Middle frontal gyrus (tissue), 1 donor: ENCODE results near the gene OLIG2.

Experiments used
- DNase-seq: peaks from one replicate; pipeline ENCODE4 v3.0.0-alpha.2; 2015; ENCODE audit warnings: low spot score; ENCODE audit errors: extremely low spot score

Gene OLIG2

DNA sequence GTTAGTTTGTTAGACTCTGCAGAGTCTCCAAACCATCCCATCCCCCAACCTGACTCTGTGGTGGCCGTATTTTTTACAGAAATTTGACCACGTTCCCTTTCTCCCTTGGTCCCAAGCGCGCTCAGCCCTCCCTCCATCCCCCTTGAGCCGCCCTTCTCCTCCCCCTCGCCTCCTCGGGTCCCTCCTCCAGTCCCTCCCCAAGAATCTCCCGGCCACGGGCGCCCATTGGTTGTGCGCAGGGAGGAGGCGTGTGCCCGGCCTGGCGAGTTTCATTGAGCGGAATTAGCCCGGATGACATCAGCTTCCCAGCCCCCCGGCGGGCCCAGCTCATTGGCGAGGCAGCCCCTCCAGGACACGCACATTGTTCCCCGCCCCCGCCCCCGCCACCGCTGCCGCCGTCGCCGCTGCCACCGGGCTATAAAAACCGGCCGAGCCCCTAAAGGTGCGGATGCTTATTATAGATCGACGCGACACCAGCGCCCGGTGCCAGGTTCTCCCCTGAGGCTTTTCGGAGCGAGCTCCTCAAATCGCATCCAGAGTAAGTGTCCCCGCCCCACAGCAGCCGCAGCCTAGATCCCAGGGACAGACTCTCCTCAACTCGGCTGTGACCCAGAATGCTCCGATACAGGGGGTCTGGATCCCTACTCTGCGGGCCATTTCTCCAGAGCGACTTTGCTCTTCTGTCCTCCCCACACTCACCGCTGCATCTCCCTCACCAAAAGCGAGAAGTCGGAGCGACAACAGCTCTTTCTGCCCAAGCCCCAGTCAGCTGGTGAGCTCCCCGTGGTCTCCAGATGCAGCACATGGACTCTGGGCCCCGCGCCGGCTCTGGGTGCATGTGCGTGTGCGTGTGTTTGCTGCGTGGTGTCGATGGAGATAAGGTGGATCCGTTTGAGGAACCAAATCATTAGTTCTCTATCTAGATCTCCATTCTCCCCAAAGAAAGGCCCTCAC lies at the start of gene OLIG2:
Gene OLIG2 (plus strand): TSS at position 447 of the 954 bp plus-strand sequence. CDS start 928 bp downstream, outside the sequence.
- DNase-seq = peak; percentile 83

DNA sequence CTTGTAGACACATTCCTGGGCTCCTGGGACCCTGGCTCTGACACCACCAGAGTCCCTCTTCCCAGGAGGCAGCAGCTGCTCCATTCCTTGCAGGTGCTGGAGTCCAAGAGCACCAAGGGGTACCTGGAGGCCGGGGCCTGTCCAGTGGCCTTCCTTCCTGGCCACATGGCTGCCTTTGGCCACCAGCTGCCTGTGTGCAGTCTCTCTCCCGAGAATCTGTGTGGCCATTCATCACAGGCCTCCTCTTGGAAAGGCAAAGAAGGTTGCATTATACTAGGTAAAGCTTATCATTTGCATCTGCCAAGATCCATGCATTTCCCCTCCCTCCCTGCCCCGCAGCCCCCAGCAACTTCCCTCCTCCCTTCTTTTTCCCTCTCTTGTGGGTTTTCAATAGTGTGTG lies 48.9 kb upstream of the OLIG2 start:
- DNase-seq = no peak

DNA sequence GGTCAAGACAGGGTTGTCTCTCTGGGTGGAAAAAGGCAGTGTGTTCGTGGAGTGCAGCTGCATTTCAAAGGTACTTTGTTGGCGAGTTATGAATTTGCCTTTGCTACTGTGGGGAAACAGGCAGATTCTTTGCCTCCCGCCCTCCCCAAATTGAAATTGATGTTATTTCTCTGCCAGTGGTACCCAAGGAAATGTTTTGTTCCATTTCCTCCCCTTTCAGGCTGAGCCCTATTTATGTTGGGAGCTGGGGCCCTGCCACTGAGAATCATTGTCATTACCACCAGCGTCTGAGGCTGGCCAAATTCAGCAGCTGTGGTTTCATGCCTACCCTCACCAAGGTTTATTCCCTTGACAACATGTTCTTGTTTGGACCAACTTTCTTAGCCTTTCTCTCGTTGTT lies 48.5 kb upstream of the OLIG2 start:
- DNase-seq = peak; percentile 22

DNA sequence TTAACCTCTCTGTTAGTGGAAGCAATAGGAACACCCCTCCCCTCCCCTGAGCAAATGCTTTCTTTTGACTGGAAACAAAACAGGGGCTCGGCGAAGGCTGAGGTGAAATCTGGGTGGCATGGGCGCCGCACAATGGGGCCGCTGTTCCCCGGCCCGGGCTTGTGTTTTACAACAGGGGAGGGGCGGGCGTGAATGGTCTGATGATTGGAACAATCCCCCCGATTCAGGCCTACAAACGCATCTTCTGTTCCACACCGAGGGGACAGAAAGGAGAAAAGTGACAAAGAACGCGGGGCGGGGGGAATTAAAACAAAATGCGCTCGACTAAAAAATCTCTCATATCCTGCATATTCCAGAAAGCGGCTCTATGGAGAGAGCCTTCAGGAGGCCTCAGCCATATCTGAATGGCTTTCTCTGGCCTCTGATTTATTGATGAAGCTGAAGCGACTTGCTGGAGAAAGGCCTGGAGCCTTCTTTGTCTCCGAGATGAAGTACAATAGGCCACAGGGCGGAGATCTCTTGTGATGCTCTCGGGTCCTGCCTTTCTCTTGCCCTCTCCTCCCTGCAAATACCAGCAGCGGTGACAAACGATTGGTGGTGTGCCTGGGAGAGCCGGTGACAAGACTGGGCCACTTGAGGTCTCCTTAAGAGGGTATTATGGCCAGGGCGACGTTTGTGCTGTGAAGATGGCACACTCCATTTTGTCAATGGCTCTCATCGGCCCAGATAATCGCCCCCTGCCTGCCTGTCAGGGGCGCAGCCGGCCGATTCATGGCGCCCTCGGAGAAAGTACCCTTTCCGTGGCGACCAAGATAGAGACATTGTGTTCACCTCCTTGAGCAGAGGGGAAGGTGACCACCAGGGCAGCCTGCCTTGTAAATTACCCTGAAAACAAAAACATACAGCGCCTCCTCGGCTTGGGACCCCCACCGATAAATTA lies 47.1 kb upstream of the OLIG2 start:
- peak; percentile 50 for DNase-seq

DNA sequence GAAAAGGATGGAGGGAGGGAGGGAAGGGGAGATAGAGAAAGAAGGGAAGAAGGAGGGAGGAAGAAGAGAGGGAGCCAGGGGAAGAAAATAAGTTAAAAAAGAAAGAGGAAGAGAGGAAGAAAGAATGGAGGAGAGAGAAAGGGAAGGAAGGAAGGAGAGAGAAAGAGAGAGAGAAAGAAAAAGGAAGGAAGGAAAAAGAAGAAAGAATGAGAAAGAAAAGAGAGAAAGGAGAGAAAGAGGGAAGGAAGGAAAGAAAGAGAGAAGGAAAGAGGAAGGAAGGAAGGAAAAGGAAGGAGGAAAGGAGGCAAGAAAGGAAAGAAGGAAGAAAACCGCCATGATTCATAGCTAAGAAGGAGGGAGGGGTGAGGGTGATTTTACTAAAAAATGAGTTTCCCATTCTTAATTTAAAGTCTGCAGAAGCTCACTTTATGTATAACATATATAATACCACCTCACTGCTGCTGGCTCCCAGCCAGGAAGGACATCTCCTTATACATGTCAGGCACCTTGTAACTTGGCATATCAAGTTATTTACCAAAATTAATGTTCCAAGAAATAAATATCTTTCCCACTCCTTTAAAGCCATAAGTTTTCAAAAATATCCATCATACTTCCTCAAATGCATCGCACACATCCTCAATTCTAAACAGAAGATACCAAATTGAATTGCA lies 46.0 kb upstream of the OLIG2 start:
- DNase-seq = no peak

DNA sequence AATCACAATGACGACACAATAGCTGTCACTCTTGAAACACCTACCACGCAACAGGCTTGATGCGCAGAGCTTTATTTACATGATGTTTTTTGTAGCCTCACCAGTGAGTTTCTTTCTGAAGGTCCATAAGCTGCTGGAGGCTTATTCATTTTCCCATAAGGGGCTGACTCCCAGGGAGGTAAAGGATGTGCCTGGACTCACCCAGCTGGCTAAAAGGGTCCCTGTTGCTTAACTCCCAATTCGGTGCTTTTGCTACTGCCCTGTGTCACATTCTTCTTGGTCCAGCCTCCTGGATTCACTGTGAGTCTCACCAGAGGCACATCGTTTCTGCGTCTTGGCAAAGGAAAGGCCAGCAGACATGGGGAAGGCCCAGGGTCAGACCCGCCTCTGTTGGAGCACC lies 44.6 kb upstream of the OLIG2 start:
- no peak for DNase-seq

DNA sequence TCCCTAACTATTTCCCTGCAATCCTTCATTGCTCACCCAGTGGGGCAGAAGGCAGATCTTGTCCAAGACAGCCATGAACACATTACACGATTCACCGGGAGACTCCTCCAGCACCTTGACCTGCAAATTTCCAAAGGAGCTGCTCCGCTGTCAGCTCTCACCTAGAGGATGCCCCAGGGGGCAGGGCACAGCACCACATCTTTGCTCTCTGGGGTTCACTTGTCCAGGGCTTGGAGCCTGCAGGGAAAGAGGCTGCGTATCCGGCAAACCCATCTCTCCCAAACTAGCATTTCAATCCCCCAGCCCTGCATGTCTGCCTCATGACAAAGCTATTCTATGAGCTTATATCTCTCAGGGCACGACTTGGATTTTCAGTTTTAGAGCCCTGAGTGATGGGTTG lies 35.1 kb upstream of the OLIG2 start:
- no peak for DNase-seq

DNA sequence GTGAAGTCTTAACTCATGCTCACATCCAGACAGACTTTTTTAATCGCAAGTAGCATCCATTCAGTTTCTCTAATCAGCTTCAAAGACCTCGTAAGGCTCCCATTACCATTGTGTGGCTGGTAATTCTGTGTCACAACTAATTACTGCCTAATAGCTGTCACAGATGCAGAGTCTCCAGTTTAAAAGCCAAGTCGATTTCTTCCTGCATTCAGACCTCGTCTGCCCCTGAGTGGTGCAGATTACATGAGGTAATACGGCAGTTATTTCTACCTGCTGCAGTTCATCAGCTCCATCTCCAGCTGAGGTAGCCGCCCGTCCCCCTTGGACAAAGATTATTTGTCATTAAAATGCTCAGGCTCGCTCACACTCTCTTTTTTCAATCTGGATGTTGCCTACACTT lies 34.4 kb upstream of the OLIG2 start:
- DNase-seq = no peak

DNA sequence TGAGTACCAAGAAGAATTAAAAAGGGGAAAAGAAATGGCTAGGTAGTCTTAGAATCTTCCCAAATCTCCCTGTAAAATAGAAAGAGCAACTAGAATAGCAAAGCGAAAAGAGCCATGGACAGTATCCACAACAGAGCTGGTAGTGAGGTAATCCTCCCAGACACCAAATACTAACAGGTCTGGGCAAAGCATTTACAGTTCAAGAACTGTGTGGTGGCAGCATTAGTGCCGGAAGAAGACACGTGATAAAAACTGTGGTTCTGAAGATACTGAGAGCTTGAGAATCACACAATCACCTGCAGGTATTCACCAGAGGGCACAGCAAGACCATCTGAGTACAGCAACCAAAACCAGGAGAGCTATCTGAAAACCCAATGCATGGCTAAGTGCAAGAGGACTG lies 31.8 kb upstream of the OLIG2 start:
- no peak for DNase-seq

DNA sequence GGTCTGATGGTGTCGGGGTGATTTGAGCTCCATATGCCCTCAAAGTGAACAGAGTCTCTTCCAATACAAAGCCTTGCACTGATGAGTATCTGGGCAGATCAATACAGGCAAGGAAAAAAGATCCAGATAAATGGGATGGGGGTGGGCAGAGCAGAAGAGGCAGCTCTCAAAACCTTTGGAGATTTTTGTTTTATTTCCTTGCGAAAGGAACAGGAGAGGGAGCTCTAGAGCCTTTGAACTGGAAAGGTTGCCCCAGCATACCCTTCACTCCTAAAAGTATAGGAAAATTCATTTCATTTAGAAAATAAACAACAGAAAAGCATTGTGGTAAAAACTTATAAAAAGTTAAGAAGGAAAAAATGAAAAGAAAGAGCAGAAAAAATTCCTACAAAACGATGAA lies 31.4 kb upstream of the OLIG2 start:
- no peak for DNase-seq

DNA sequence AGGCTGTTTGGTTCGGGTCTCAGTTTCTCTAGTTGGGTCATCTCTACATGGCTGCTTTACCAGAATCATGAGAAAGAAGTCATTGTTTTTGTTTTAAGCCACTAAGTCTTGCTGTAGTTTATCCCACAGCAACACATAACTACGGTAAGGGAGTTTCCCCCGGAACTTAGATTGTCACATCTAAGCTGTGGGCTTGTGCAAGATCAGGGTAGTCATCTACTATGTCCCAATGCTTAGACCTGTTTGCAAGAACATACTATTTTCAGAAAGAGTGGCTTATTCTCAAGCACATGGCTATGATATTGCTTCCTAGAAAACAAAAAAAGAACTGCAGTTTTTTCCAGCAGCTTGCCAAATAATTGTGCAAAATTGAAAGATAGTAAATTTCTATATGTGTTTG lies 18.0 kb upstream of the OLIG2 start:
- DNase-seq = no peak

DNA sequence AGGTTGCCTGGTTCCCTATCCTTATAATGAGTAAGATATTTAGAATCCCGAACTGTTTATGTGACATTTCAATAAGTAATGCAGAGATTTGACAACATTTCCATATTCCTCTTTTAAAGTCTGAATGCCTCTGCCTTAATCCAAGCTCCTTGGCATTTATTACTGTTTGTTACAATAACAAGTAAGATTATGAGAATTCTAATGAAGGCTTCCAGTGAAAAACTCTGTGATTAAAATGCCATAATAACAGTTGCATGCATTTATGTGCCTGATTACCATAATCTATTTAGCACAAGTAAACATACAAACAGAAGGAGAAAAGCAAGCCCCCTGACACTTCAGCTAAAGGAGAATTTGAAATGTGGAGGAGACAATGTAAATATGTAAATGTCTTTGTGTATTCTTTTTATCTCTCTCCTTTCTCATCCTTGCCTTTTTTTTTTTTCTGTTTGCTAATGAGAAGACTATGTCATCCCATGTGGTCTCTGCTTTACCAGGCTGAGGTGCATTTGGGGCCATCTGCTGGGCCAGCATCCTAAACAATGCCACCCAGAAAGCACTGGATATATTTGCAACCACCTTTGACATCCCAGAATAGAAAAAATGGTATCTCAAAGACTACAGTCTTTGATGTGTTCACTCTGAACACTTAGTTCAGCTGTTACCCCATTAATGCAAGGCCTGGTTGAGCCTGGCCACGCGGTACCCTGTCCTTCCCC lies 17.2 kb upstream of the OLIG2 start:
- no peak for DNase-seq

DNA sequence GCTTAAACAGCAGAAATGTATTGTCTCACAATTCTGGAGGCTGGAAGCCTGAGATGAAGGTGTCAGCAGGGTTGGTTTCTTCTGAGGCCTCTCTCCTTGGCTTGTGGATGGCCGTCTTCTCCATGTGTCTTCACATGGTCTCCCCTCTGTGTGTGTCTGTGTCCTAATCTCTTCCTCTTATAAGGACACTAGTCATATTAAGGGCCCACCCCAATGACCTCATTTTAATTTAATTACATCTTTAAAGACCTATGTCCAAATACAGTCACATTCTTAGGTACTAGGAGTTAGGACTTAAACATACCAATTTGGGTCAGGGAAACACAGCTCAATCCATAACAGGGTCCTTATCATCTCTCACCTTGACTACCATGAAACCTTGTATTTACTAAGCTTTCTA lies 14.8 kb upstream of the OLIG2 start:
- no peak for DNase-seq

DNA sequence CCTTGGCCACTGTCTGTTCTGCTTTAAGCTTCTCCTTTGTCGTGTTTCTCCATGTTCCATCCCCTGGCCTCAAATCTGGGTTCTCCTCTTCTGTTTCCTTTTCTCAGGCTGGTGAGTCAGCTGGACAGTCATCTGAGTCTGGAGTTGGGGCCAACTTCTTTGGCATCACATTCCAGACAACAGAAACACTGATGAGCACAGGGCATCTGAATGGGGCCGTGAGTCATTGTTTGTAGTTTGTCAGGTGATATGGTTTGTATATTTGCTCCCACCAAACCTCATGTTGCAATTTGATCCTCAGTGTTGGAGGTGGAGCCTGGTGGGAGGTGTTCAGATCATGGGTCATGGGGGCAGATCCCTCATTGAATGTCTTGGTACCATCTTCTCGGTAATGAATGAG lies 14.3 kb upstream of the OLIG2 start:
- no peak for DNase-seq

DNA sequence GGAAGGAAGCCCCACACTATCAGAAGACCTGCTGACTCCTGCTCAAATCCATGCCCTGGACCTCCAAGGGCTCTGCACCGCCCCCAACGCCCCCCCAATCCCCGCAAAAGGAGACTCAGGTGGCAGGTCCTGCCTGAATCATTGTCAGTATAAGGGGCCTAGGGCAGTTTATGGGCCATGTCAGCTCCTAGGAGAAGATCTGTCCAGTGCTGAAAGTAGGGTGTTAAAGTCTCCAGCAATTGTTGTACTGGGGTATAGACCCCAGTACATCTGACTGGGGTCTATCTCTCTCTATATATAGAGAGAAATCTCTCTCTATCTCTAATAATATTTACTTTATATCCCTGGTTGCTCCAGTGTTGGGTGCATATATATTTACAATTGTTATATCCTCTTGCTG lies 12.1 kb upstream of the OLIG2 start:
- DNase-seq = no peak

DNA sequence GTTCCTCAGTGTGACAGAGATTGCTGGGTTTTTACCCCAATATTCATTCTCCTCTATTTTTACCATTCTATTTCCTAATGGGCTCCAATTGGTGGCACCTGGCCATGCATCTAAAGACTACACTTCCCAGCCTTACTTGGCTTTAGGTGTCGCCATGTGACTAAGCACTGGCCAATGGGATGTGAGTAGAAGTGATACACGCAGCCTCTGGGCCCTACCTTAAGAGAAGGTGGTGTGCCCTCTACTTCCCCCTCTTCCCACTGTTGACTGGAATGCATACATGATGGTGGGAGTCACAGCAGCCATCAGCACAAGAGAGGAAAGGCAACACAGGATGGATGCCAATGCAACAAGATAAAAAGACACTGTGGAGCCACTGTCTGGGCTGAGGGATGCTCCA lies 11.4 kb upstream of the OLIG2 start:
- DNase-seq = no peak

DNA sequence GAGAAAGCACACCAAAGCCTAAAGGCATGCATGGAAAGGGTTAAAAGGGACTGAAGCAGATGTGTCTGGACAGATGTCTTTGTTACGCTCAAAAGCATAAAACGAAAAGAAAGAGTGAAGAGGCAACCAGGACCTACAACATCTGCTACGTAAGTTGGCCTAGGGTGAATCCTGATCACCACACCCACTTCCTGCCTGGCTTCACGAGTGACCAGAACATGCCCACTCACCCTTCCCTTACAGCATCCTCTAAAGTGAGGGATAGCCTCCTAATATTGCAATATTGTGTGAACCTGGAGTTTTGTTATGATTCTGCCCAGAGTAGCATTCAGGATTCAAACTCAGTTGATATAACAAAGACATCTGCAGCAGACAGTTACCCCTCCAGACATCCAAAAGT lies 10.6 kb upstream of the OLIG2 start:
- no peak for DNase-seq

DNA sequence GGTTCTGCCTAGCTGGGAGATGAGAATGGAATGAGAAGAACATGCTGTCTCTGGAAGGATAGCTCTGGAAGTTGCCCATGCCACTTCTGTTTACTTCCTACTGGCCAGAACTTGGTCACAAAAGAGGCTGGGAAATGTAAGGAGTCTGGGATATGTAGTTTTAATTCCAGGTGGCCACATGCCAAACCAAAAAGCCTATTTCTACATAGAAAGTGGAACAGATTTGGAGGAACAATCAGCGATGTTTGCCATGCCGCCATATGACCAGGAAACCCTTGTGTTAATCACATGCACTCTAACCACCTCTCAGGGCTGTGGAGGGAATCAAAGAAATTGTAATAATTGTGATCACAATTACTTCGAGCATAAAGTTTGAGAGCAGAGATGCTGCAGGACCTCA lies 10.0 kb upstream of the OLIG2 start:
- DNase-seq = no peak

DNA sequence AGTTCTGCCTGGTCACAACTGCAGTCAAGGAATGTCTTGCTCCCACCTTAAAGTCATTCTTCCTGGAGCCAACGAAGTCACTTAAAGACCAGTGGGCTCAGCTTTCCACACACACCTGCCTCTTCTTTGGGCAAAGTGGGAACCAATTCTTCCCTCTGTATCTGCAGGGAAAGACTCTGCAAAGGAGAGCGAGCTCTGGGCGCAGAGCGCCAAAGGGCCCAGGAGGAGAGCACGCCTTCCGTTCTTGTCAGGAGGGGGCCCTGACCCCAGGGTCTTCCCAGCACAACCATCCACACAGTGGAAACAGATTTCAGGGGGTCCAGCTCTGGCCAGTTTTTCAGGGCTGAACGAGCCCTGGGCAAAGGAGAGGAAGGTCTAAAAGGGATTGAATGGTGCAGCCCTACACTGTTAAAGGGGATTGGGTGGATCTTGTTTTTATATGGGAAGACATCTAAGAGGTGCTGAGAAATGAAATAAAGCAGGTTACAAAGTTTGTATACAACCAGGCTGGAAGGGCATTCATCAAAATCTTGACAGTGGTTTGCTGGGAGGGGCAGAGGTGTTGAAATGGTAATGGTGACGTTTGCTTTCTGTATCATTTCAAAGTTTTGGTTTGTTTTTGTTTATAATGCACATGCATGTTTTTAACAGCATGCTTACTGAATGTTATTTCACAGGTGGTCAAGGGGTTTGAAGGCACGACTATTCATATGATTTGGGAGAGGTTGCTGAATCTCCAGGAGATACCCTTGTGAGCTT lies 6.8 kb upstream of the OLIG2 start:
- DNase-seq = no peak

DNA sequence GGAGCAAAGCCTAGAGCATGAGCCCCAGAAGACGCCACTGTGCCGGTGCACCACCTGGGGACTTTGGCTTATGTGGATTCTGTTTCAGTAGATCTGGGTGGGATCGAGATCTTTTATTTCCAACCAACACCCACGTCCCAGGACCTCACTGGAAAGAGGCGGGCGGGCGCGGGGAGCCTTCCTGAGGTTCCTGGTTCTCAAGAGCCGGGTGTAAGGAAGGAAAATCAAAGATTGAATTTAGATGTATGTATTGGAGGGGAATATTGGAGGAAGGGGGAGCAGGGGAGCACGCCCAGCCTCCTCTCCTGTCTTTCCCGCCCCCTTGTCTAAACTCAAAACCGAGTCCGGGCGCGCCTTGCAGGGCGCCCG lies 6.2 kb upstream of the OLIG2 start:
- DNase-seq = no peak
